ENCODE data around the gene SDHA. TPM values are rescaled to one million over a fixed set of nuclear protein-coding genes. Genes with fewer than 3 reads are reported as not detected.
A peak's percentile ranks its signal among the peaks of the same experiment; 100 is the strongest.

The SDHA gene
- total and polyA plus RNA-seq, 2 of the 13 experiments (the other 11 are each of a cell fraction or from before 2014, with no cell fraction given): 185 to 240 TPM

- peak; percentile 76 for TF ChIP-seq ESRRA (CRISPR knock-in tag; IDR thresholded peaks at IDR 0.05; ENCODE audit: low read depth)
- peak in 1 of 2 experiments; percentile 36; a peak in 3 of 4 replicates for TF ChIP-seq HMGXB4 (CRISPR knock-in tag; IDR thresholded peaks at IDR 0.05; ENCODE audit: borderline replicate concordance in 1 of 2, low read depth in 1 of 2)
- TF ChIP-seq ZHX2 (IDR thresholded peaks at IDR 0.05; ENCODE audit: low read depth): no peak
- TF ChIP-seq ZHX2 (CRISPR knock-in tag; IDR thresholded peaks at IDR 0.05; ENCODE audit: borderline replicate concordance): no peak
- peak; percentile 28; the same call in 1 of the 2 replicates for TF ChIP-seq SIN3A (IDR thresholded peaks at IDR 0.05; ENCODE audit: borderline replicate concordance, low read depth, low read length)
- TF ChIP-seq KDM4B (CRISPR knock-in tag; IDR thresholded peaks at IDR 0.05): 0 out of 2 replicates have a peak, but pooled peaks have one; percentile 18
- TF ChIP-seq ZNF407 (CRISPR knock-in tag; IDR thresholded peaks at IDR 0.05; ENCODE audit: not compliant biosample characterization): peak; percentile 3
- no peak for TF ChIP-seq TCF7L2 (IDR thresholded peaks at IDR 0.05; ENCODE audit: low read depth, low read length)
- TF ChIP-seq MXD4 (CRISPR knock-in tag; IDR thresholded peaks at IDR 0.05): no peak
- TF ChIP-seq KLF13 (CRISPR knock-in tag; IDR thresholded peaks at IDR 0.05): no peak
- no peak for TF ChIP-seq NFIC (IDR thresholded peaks at IDR 0.05; ENCODE audit: low read length)
- no peak for TF ChIP-seq ZNF790 (CRISPR knock-in tag; IDR thresholded peaks at IDR 0.05; ENCODE audit: borderline replicate concordance)
Measured at GRCh38 chr5:218457-219291, 554 bp downstream of the SDHA start (continued).
